ENCODE data around the gene MASP1.

Gene MASP1

DNA sequence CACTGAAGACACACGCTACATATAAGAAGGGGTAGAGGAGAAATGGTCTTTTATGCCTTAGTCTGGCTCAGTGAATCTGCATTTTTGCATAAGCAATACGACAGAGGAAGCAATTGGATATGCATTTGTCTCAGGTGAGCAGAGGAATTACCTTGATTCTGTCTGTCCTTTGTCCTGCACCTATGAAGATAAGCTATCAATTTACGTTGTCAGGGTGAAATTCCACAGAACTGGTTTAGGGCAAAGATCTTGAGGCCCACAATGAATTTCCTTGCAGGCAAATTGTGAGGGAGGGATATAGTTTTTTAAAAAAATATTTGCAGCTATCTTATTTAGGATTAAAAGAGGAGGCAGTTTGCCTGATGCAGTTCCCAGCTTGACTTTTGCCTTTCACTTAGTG lies 31.6 kb upstream of the MASP1 start:
- DNase-seq (ENCODE audit: low read depth in 2 of 2): no peak
- TF ChIP-seq, protein P1, sequence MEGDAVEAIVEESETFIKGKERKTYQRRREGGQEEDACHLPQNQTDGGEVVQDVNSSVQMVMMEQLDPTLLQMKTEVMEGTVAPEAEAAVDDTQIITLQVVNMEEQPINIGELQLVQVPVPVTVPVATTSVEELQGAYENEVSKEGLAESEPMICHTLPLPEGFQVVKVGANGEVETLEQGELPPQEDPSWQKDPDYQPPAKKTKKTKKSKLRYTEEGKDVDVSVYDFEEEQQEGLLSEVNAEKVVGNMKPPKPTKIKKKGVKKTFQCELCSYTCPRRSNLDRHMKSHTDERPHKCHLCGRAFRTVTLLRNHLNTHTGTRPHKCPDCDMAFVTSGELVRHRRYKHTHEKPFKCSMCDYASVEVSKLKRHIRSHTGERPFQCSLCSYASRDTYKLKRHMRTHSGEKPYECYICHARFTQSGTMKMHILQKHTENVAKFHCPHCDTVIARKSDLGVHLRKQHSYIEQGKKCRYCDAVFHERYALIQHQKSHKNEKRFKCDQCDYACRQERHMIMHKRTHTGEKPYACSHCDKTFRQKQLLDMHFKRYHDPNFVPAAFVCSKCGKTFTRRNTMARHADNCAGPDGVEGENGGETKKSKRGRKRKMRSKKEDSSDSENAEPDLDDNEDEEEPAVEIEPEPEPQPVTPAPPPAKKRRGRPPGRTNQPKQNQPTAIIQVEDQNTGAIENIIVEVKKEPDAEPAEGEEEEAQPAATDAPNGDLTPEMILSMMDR (IDR thresholded peaks at IDR 0.05; ENCODE audit: low read depth, low read length): no peak
- H3K4me3 ChIP-seq (replicated peaks in 1 of 2; ENCODE audit: low read depth in 2 of 2, low read length in 2 of 2): no peak overlapping the region

DNA sequence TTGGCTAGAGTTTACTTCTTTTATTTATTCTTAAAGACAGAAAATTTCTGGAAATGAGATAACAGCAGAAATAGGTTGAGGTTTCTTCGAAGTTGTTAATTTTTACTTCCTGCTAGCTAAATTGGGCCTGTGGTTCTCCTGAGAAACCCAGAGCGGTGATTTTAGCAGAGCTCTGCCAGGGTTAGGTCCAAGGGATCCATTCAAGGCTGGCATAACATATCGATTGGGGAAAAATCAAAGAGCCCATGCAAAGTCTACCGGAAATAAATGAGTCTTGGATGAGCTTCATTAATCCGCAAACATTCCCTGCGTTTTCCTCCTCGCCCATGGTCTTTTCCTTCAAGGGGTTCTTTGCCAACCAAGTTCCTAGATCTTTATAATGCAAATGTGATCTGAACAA lies 30.8 kb upstream of the MASP1 start:
- TF ChIP-seq, protein P1 (IDR thresholded peaks at IDR 0.05; ENCODE audit: low read depth, low read length): no peak
- H3K4me3 ChIP-seq (replicated peaks in 1 of 2; ENCODE audit: low read depth in 2 of 2, low read length in 2 of 2): no peak overlapping the region
- DNase-seq (ENCODE audit: low read depth in 2 of 2): no peak

DNA sequence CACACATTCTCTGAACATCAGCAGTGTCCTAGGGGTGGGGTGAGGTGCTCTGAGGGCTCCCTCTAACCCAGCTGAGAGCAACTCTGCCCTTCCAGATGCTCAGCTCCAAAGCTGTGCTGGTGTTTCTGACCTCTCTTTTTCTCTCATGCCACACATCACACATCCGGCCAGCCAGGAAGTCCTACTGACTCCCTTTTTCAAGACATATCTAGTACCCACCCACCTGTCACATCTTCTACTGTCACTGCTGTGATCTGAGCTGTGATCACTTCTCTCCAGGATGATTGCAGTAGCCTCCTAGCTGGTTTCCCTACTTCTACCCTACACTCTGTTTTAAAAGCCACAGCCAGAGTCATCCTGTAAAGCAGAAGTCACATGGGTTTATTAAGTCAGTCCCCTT lies 30.2 kb upstream of the MASP1 start:
- DNase-seq (ENCODE audit: low read depth in 2 of 2): no peak
- TF ChIP-seq, protein P1 (IDR thresholded peaks at IDR 0.05; ENCODE audit: low read depth, low read length): no peak
- H3K4me3 ChIP-seq (replicated peaks in 1 of 2; ENCODE audit: low read depth in 2 of 2, low read length in 2 of 2): no peak overlapping the region

DNA sequence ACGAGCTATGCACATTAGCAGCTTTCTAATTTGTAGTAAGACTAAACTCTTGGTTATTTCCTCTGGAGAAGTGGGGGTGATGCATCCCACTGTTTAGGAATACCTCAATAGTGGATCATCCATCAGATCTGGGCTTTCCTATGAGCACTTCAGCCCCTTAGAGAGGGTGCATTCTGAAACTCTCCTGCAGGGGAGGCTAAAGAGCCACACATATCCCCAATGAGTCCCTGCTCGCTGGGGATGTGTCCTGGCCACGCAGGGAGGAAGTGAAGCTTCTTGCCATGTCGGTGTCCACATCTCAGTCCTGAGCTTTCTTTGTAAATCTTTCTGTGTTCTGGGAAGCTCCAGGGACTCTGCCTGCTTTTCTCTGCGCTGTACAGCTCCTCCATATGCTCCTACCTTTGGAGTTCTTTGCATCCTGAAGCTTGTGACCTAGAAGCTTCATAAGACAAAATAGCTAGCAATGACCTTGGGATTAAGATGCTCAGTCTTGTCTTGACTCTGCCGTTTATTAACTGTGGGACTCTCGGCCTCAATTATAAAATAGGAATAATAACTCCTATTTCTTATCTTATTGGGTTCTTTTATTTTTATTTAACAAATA lies 28.3 kb upstream of the MASP1 start:
- DNase-seq (ENCODE audit: low read depth in 2 of 2): peak; percentile 74 to 85
- H3K4me3 ChIP-seq (replicated peaks in 1 of 2; ENCODE audit: low read depth in 2 of 2, low read length in 2 of 2): no peak overlapping the region
- TF ChIP-seq, protein P1 (IDR thresholded peaks at IDR 0.05; ENCODE audit: low read depth, low read length): peak; percentile 97

DNA sequence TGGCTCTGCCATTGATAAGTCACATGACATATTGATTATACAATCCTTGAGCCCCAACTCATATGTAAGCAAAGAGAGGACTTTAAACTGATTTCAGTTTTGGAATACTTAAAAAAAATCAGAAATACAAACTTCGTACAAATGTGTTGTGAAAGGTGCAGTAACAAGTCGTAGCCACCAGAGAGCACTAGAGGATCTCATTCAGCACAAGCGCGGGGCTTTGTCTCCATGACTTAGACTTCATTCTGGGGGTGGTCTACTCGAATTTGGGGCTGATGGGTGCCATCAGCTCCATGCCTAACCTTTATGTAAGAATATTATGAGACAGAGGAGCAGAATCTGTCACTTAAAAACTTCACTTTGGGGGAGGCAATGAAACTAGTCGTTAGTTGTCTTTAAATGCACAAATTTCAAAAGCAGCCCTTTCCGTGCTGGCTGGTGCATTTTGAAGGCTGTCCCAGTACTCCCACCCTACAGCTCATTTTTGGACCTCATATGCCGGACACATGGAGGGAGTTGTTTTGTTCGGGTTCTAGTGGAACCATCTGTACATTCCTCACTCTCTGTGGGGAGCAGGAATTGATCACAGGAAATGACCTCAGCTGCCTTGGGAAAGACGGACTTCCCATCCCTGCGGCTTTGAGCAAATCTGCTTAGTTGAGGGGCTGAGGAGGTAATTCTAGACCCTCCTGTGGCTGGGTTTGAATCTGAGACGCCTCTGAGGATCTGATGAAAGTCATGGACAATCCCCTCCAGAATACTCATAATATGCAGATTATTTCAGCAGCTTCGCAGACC lies 27.5 kb upstream of the MASP1 start:
- DNase-seq (ENCODE audit: low read depth in 2 of 2): peak; percentile 79 to 82
- peak overlapping the region; percentile 0 to 44 for H3K4me3 ChIP-seq (replicated peaks in 1 of 2; ENCODE audit: low read depth in 2 of 2, low read length in 2 of 2)
- TF ChIP-seq, protein P1 (IDR thresholded peaks at IDR 0.05; ENCODE audit: low read depth, low read length): peak; percentile 84

DNA sequence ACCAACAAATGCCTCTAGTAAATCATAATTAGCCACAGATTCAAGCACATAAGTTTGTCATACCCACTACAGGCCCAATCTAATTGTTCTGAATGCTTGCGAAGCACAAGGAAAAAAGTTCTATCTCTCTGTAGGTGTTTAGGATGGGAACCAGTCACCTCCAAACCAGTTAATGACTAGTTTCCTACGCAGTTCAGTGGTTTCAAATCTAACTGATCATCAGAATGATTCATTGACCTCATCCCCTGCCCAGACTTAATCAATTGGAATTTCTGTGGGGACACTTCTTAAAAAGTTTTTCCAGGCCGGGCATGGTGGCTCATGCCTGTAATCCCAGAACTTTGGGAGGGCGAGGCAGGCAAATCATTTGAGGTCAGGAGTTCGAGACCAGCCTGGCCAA lies 24.3 kb upstream of the MASP1 start:
- H3K4me3 ChIP-seq (replicated peaks in 1 of 2; ENCODE audit: low read depth in 2 of 2, low read length in 2 of 2): no peak overlapping the region
- TF ChIP-seq, protein P1 (IDR thresholded peaks at IDR 0.05; ENCODE audit: low read depth, low read length): no peak
- no peak for DNase-seq (ENCODE audit: low read depth in 2 of 2)

Data from cardiac fibroblast (primary cell).